Testis (tissue), 2 donors: Measurements from ENCODE around the gene NFIA.

Experiments used
- POLR2A ChIP-seq: fragments of 450-650 bp; IDR thresholded peaks from one replicate; pipeline ENCODE4 v1.6.1; 2017; ENCODE audit warnings: antibody characterized with exemption, mild to moderate bottlenecking, moderate library complexity
- TF ChIP-seq, protein P1 (sequence below), 3 experiments: fragments of 450-650 bp in 2 of 3; fragments of 200-600 bp in 1 of 3; sonication (generic) in 1 of 3; IDR thresholded peaks; one replicate each; pipeline ENCODE4 v1.5.1; 2016 to 2019; ENCODE audit warnings: antibody characterized with exemption in 3 of 3, mild to moderate bottlenecking in 2 of 3, moderate library complexity in 1 of 3

DNA sequence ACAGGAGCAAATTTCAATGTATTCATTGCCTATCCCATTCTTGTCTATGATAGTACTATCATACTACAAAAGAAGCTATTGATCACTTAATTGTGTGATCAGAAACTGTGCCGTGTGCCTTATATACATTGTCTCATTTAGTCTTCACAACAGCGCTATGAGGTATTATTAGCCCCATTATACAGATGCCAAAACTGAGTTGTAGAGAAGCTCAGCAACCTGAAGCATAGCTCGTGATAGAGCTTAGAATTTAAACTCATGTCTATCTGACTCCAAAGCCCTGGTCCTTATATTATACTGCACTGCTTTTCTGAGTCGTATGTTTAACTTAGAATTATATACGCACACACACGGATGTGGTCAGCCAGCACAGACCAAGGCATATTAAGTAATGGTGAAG, 315.1 kb downstream of the NFIA start:
- TF ChIP-seq, protein P1, sequence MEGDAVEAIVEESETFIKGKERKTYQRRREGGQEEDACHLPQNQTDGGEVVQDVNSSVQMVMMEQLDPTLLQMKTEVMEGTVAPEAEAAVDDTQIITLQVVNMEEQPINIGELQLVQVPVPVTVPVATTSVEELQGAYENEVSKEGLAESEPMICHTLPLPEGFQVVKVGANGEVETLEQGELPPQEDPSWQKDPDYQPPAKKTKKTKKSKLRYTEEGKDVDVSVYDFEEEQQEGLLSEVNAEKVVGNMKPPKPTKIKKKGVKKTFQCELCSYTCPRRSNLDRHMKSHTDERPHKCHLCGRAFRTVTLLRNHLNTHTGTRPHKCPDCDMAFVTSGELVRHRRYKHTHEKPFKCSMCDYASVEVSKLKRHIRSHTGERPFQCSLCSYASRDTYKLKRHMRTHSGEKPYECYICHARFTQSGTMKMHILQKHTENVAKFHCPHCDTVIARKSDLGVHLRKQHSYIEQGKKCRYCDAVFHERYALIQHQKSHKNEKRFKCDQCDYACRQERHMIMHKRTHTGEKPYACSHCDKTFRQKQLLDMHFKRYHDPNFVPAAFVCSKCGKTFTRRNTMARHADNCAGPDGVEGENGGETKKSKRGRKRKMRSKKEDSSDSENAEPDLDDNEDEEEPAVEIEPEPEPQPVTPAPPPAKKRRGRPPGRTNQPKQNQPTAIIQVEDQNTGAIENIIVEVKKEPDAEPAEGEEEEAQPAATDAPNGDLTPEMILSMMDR (IDR thresholded peaks at IDR 0.05), result no peak
- no peak for TF ChIP-seq POLR2A
